Measurements from ENCODE around the gene NLRC4. TPM values are rescaled to one million over a fixed set of nuclear protein-coding genes. Genes with fewer than 3 reads are reported as not detected.

NLRC4 gene
- polyA plus RNA-seq, 3 donors, result 1.00 to 1.1 (median 1.0) TPM

Other genes with a start within 250 kb of the NLRC4 start
- 100 to 1,000 TPM; 110 to 119 (median 115) TPM for gene DPY30, start 225.1 kb downstream of the NLRC4 start, polyA plus RNA-seq (ENCODE audit: insufficient read length in 3 of 3)
- 10 to 100 TPM; 33.6 to 37.0 (median 33.7) TPM for gene SPAST, start 201.3 kb downstream of the NLRC4 start, polyA plus RNA-seq (ENCODE audit: insufficient read length in 3 of 3)
- 10 to 100 TPM; 27.3 to 29.3 (median 27.7) TPM for gene SLC30A6, start 99.0 kb downstream of the NLRC4 start, polyA plus RNA-seq (ENCODE audit: insufficient read length in 3 of 3)
- gene YIPF4, start 13.0 kb upstream of the NLRC4 start, polyA plus RNA-seq (ENCODE audit: insufficient read length in 3 of 3), result 10 to 100 TPM; 65.7 to 71.9 (median 67.2) TPM
- 10 to 100 TPM; 66.2 to 84.6 (median 77.9) TPM for gene BIRC6, start 92.1 kb upstream of the NLRC4 start, polyA plus RNA-seq (ENCODE audit: insufficient read length in 3 of 3)

Measured in right renal cortex interstitium (tissue), 3 donors.